ENCODE data around the gene ZNF584. TPM values are rescaled to one million over a fixed set of nuclear protein-coding genes. Genes with fewer than 3 reads are reported as not detected.

ZNF584 gene
- total and polyA plus RNA-seq, 2 experiments from 2014 or later, result 2.3 to 8.1 TPM

- Histone ChIP-seq H2AFZ (no peak overlapping the region), H3K36me3 (ENCODE audit: insufficient read depth) (peaks cover 8% of the 10 kb centered on the region; the same call in 1 of the 2 replicates), H3K27ac (ENCODE audit: low read depth) (no peak overlapping the region), H3K9me2 (ENCODE audit: insufficient read depth) (no peaks in the 10 kb centered on the region), H3K27me3 (ENCODE audit: insufficient read depth) (peaks cover 21% of the 10 kb centered on the region), H4K20me1 (replicated peaks; ENCODE audit: insufficient read depth) (peaks cover 8% of the 10 kb centered on the region; the same call in 1 of the 2 replicates), H3K4me3 (no peak overlapping the region), H3K4me2 (no peak overlapping the region), H3K79me2 (replicated peaks; ENCODE audit: insufficient read depth) (no peaks in the 10 kb centered on the region), H3K4me1 (ENCODE audit: insufficient read depth) (peaks cover 5% of the 10 kb centered on the region; the same call in 1 of the 2 replicates), H3F3A (replicated peaks; ENCODE audit: low read depth) (peaks cover 36% of the 10 kb centered on the region)
- DNase-seq (ENCODE audit: low spot score) (no peak), ATAC-seq (no peak)
- no peak for TF ChIP-seq REST (IDR thresholded peaks at IDR 0.05; ENCODE audit: unreplicated experiment)
- TF ChIP-seq, protein P1, sequence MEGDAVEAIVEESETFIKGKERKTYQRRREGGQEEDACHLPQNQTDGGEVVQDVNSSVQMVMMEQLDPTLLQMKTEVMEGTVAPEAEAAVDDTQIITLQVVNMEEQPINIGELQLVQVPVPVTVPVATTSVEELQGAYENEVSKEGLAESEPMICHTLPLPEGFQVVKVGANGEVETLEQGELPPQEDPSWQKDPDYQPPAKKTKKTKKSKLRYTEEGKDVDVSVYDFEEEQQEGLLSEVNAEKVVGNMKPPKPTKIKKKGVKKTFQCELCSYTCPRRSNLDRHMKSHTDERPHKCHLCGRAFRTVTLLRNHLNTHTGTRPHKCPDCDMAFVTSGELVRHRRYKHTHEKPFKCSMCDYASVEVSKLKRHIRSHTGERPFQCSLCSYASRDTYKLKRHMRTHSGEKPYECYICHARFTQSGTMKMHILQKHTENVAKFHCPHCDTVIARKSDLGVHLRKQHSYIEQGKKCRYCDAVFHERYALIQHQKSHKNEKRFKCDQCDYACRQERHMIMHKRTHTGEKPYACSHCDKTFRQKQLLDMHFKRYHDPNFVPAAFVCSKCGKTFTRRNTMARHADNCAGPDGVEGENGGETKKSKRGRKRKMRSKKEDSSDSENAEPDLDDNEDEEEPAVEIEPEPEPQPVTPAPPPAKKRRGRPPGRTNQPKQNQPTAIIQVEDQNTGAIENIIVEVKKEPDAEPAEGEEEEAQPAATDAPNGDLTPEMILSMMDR (conservative IDR thresholded peaks at IDR 0.05; ENCODE audit: low read depth in 2 of 2), result no peak
- TF ChIP-seq POLR2AphosphoS5 (IDR thresholded peaks at IDR 0.05; ENCODE audit: low read depth), result no peak
- TF ChIP-seq STAT1 (IDR thresholded peaks at IDR 0.05; ENCODE audit: unreplicated experiment), result no peak
- TF ChIP-seq NANOG (IDR thresholded peaks at IDR 0.05; ENCODE audit: borderline replicate concordance), result no peak
- TF ChIP-seq, protein P2, sequence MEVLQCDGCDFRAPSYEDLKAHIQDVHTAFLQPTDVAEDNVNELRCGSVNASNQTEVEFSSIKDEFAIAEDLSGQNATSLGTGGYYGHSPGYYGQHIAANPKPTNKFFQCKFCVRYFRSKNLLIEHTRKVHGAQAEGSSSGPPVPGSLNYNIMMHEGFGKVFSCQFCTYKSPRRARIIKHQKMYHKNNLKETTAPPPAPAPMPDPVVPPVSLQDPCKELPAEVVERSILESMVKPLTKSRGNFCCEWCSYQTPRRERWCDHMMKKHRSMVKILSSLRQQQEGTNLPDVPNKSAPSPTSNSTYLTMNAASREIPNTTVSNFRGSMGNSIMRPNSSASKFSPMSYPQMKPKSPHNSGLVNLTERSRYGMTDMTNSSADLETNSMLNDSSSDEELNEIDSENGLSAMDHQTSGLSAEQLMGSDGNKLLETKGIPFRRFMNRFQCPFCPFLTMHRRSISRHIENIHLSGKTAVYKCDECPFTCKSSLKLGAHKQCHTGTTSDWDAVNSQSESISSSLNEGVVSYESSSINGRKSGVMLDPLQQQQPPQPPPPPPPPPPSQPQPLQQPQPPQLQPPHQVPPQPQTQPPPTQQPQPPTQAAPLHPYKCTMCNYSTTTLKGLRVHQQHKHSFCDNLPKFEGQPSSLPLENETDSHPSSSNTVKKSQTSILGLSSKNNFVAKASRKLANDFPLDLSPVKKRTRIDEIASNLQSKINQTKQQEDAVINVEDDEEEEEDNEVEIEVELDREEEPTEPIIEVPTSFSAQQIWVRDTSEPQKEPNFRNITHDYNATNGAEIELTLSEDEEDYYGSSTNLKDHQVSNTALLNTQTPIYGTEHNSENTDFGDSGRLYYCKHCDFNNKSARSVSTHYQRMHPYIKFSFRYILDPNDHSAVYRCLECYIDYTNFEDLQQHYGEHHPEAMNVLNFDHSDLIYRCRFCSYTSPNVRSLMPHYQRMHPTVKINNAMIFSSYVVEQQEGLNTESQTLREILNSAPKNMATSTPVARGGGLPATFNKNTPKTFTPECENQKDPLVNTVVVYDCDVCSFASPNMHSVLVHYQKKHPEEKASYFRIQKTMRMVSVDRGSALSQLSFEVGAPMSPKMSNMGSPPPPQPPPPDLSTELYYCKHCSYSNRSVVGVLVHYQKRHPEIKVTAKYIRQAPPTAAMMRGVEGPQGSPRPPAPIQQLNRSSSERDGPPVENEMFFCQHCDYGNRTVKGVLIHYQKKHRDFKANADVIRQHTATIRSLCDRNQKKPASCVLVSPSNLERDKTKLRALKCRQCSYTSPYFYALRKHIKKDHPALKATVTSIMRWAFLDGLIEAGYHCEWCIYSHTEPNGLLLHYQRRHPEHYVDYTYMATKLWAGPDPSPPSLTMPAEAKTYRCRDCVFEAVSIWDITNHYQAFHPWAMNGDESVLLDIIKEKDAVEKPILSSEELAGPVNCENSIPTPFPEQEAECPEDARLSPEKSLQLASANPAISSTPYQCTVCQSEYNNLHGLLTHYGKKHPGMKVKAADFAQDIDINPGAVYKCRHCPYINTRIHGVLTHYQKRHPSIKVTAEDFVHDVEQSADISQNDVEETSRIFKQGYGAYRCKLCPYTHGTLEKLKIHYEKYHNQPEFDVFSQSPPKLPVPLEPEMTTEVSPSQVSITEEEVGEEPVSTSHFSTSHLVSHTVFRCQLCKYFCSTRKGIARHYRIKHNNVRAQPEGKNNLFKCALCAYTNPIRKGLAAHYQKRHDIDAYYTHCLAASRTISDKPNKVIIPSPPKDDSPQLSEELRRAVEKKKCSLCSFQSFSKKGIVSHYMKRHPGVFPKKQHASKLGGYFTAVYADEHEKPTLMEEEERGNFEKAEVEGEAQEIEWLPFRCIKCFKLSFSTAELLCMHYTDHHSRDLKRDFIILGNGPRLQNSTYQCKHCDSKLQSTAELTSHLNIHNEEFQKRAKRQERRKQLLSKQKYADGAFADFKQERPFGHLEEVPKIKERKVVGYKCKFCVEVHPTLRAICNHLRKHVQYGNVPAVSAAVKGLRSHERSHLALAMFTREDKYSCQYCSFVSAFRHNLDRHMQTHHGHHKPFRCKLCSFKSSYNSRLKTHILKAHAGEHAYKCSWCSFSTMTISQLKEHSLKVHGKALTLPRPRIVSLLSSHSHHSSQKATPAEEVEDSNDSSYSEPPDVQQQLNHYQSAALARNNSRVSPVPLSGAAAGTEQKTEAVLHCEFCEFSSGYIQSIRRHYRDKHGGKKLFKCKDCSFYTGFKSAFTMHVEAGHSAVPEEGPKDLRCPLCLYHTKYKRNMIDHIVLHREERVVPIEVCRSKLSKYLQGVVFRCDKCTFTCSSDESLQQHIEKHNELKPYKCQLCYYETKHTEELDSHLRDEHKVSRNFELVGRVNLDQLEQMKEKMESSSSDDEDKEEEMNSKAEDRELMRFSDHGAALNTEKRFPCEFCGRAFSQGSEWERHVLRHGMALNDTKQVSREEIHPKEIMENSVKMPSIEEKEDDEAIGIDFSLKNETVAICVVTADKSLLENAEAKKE (CRISPR knock-in tag; IDR thresholded peaks at IDR 0.05), result no peak
- TF ChIP-seq, protein P3, sequence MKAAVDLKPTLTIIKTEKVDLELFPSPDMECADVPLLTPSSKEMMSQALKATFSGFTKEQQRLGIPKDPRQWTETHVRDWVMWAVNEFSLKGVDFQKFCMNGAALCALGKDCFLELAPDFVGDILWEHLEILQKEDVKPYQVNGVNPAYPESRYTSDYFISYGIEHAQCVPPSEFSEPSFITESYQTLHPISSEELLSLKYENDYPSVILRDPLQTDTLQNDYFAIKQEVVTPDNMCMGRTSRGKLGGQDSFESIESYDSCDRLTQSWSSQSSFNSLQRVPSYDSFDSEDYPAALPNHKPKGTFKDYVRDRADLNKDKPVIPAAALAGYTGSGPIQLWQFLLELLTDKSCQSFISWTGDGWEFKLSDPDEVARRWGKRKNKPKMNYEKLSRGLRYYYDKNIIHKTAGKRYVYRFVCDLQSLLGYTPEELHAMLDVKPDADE (IDR thresholded peaks at IDR 0.05), result no peak
- TF ChIP-seq EZH2 (IDR thresholded peaks at IDR 0.05; ENCODE audit: low read depth, unreplicated experiment), result no peak
- TF ChIP-seq ZNF331 (CRISPR knock-in tag; IDR thresholded peaks at IDR 0.05; ENCODE audit: low read depth), result no peak
- TF ChIP-seq CREB1 (CRISPR knock-in tag; IDR thresholded peaks at IDR 0.05; ENCODE audit: low read depth), result no peak
- TF ChIP-seq JUNB (IDR thresholded peaks at IDR 0.05; ENCODE audit: unreplicated experiment), result no peak
- no peak for TF ChIP-seq EZH2phosphoT487 (IDR thresholded peaks at IDR 0.05; ENCODE audit: unreplicated experiment)
- TF ChIP-seq ZNF114 (CRISPR knock-in tag; IDR thresholded peaks at IDR 0.05), result no peak
- Mint-ChIP-seq H3K4me1 (peaks cover 14% of the 10 kb centered on the region), H3K9me3 (no peaks in the 10 kb centered on the region; the same call in 2 of the 3 replicates), H3K4me3 (no peak overlapping the region), H3K27me3 (ENCODE audit: insufficient read depth, low read depth, poor library complexity) (peaks cover 37% of the 10 kb centered on the region), H3K27ac (no peak overlapping the region), H3K36me3 (ENCODE audit: low read depth) (peaks cover 21% of the 10 kb centered on the region)
Measured at GRCh38 chr19:58398087-58398486, 10.4 kb upstream of the ZNF584 start.

Data from GM23338 (cell line).